Measurements from ENCODE around the gene ZDHHC9.

Gene ZDHHC9

GRCh38 chrX:129823115-129823514 is 20.6 kb downstream of the ZDHHC9 start:
- DNase-seq (ENCODE audit: low read depth, low spot score), result peak; percentile 45
- peak; percentile 65 for TF ChIP-seq CTCF (IDR thresholded peaks at IDR 0.05; ENCODE audit: low read depth, low read length)
- in situ Hi-C loops (cut with HindIII; ENCODE audit: low sequenced_read_pairs), result no loop called here
- no peak overlapping the region for H3K4me3 ChIP-seq (ENCODE audit: low read depth, low read length)

- no peak for TF ChIP-seq CTCF (IDR thresholded peaks at IDR 0.05; ENCODE audit: low read depth, low read length)
- DNase-seq (ENCODE audit: low read depth, low spot score), result peak; percentile 7
- in situ Hi-C loops (cut with HindIII; ENCODE audit: low sequenced_read_pairs), result no loop called here
- H3K4me3 ChIP-seq (ENCODE audit: low read depth, low read length), result no peak overlapping the region
Observed at GRCh38 chrX:129818123-129818522, 25.6 kb downstream of the ZDHHC9 start.

- no peak for TF ChIP-seq CTCF (IDR thresholded peaks at IDR 0.05; ENCODE audit: low read depth, low read length)
- no peak for DNase-seq (ENCODE audit: low read depth, low spot score)
- no peak overlapping the region for H3K4me3 ChIP-seq (ENCODE audit: low read depth, low read length)
- in situ Hi-C loops (cut with HindIII; ENCODE audit: low sequenced_read_pairs), result no loop called here
Observed at GRCh38 chrX:129813662-129814368, 29.9 kb downstream of the ZDHHC9 start.

- in situ Hi-C loops (cut with HindIII; ENCODE audit: low sequenced_read_pairs), result no loop called here
- TF ChIP-seq CTCF (IDR thresholded peaks at IDR 0.05; ENCODE audit: low read depth, low read length), result no peak
- no peak overlapping the region for H3K4me3 ChIP-seq (ENCODE audit: low read depth, low read length)
- peak; percentile 8 for DNase-seq (ENCODE audit: low read depth, low spot score)
Observed at GRCh38 chrX:129808829-129809796, 34.6 kb downstream of the ZDHHC9 start.

GRCh38 chrX:129808158-129808828 is 35.4 kb downstream of the ZDHHC9 start:
- no peak for DNase-seq (ENCODE audit: low read depth, low spot score)
- H3K4me3 ChIP-seq (ENCODE audit: low read depth, low read length), result no peak overlapping the region
- in situ Hi-C loops (cut with HindIII; ENCODE audit: low sequenced_read_pairs), result no loop called here

More at GRCh38 chrX:129808158-129808828, 35.4 kb downstream of the ZDHHC9 start:
- no peak for TF ChIP-seq CTCF (IDR thresholded peaks at IDR 0.05; ENCODE audit: low read depth, low read length)
